Mucosa of descending colon (tissue), 3 donors: ENCODE results near the gene STATH. TPM values are rescaled to one million over a fixed set of nuclear protein-coding genes. Genes with fewer than 3 reads are reported as not detected.

ENCODE experiments used
- ATAC-seq: fragments of 200-7000 bp; cut with Tn5 transposase; one replicate; pipeline ENCODE4 v1.9.1; 2020; ENCODE audit warnings: mild to moderate bottlenecking, moderate library complexity
- DNase-seq, 3 donors: peaks; one replicate each; pipeline ENCODE4 v3.0.0-alpha.2; 2020
- H3K36me3 ChIP-seq: fragments of 200-600 bp; one replicate; pipeline ENCODE4 v1.8.0; 2021; ENCODE audit warnings: low read depth, mild to moderate bottlenecking
- H3K4me1 ChIP-seq: fragments of 200-600 bp; one replicate; pipeline ENCODE4 v1.8.0; 2021; ENCODE audit warnings: low read depth, mild to moderate bottlenecking
- H3K4me3 ChIP-seq: fragments of 200-600 bp; one replicate; pipeline ENCODE4 v1.8.0; 2021; ENCODE audit warnings: mild to moderate bottlenecking
- H3K9me3 ChIP-seq: fragments of 200-600 bp; one replicate; pipeline ENCODE4 v1.8.0; 2021; ENCODE audit warnings: mild to moderate bottlenecking
- CTCF ChIP-seq: fragments of 200-600 bp; IDR thresholded peaks from one replicate; pipeline ENCODE4 v1.8.0; 2022; ENCODE audit warnings: antibody characterized with exemption, mild to moderate bottlenecking
- intact Hi-C, 2 donors: fragments of 100-400 bp; cut with DNase I in 1 of 2; cut with micrococcal nuclease in 1 of 2; formaldehyde crosslinking; loops; one replicate each; pipeline versions ENCODE4 v1.11.0 to v1.11.1; 2022; cut with DNase I, micrococcal nuclease
- long read RNA-seq, 2 donors: library from polyadenylated mRNA; unstranded; transcript quantifications; one replicate each; pipeline ENCODE4 v2.0.0, GENCODE V29; 2019 to 2021
- total RNA-seq, 3 donors: library from RNA; stranded (reverse); fragmentation: NEBNext Ultra II Directional in 2 of 3; extraction: Animal tissue kit (Norgen Biotek cat#: 25700) in 2 of 3; gene quantifications; one replicate each; pipeline versions ENCODE4 v1.2.1 to v1.2.4, GENCODE V29; 2021 to 2023
- donor health status: DM: no; HTN: no; CAD: no; lungs with moderate emphysema.
- donor health status: DM: no; HTN: no; CAD: no.
- donor health status: DM: no; HTN: yes; CAD: no.

The STATH gene
- not detected for total RNA-seq
- long read RNA-seq, donor 1 = 0 reads
- long read RNA-seq, donor 2 = 0 reads

GRCh38 chr4:69995526-69996016, at the start of gene STATH:
STATH (plus strand) TSS chr4:69995966; CDS start chr4:69998438, 2,472 bp downstream.
- no peak for TF ChIP-seq CTCF
- Histone ChIP-seq H3K4me3 (no peak within 1 kb of the TSS), H3K9me3 (no peaks in the 10 kb centered on the region), H3K4me1 (no peaks in the 10 kb centered on the region), H3K36me3 (no peaks in the 10 kb centered on the region)
- no peak for DNase-seq
- intact Hi-C loops = no loop called here
- no peak for ATAC-seq

- ATAC-seq = no peak
- TF ChIP-seq CTCF = no peak
- Histone ChIP-seq H3K4me3 (no peak overlapping the region), H3K9me3 (no peaks in the 10 kb centered on the region), H3K4me1 (no peaks in the 10 kb centered on the region), H3K36me3 (no peaks in the 10 kb centered on the region)
- intact Hi-C loops = no loop called here
- DNase-seq = no peak
Observed at GRCh38 chr4:69951602-69952001, 44.2 kb upstream of the STATH start.

GRCh38 chr4:69957209-69957608, 38.6 kb upstream of the STATH start:
- DNase-seq (no peak), ATAC-seq (no peak)
- TF ChIP-seq CTCF = no peak
- Histone ChIP-seq H3K4me1 (no peaks in the 10 kb centered on the region), H3K36me3 (no peaks in the 10 kb centered on the region), H3K9me3 (no peaks in the 10 kb centered on the region), H3K4me3 (no peak overlapping the region)
- intact Hi-C loops = no loop called here

GRCh38 chr4:69965628-69966027, 30.1 kb upstream of the STATH start, which contains the start of gene CSN2:
CSN2 (minus strand) TSS chr4:69965728; CDS start chr4:69960995, 4,733 bp downstream.
- no peak for DNase-seq
- Histone ChIP-seq H3K4me1 (no peaks in the 10 kb centered on the region), H3K9me3 (no peaks in the 10 kb centered on the region), H3K4me3 (no peak within 1 kb of the TSS), H3K36me3 (no peaks in the 10 kb centered on the region)
- no peak for TF ChIP-seq CTCF
- ATAC-seq = no peak
- intact Hi-C loops = no loop called here

GRCh38 chr4:69970071-69970470, 25.7 kb upstream of the STATH start:
- Histone ChIP-seq H3K4me1 (no peaks in the 10 kb centered on the region), H3K4me3 (no peak overlapping the region), H3K9me3 (no peaks in the 10 kb centered on the region), H3K36me3 (no peaks in the 10 kb centered on the region)
- no peak for DNase-seq
- no peak for ATAC-seq
- intact Hi-C loops = no loop called here
- TF ChIP-seq CTCF = no peak

- no peaks in the 10 kb centered on the region for H3K4me1 ChIP-seq
- intact Hi-C loops = no loop called here
- no peaks in the 10 kb centered on the region for H3K36me3 ChIP-seq
- DNase-seq (no peak), ATAC-seq (no peak)
- no peak for TF ChIP-seq CTCF
- H3K9me3 ChIP-seq = no peaks in the 10 kb centered on the region
- H3K4me3 ChIP-seq = no peak overlapping the region
Observed at GRCh38 chr4:69974631-69975030, 21.1 kb upstream of the STATH start.
